Keratinocyte (primary cell): ENCODE data around the gene PGAM1. TPM values are rescaled to one million over a fixed set of nuclear protein-coding genes. Genes with fewer than 3 reads are reported as not detected.

Source experiments
- DNase-seq: peaks from one replicate; pipeline ENCODE4 v3.0.0-alpha.2; 2011; ENCODE audit warnings: low read depth, missing footprints, low spot score
- FAIRE-seq: peaks from 2 replicates; lab custom pipeline; 2011; peaks lifted over from hg19 to GRCh38; lab: Jason Lieb, UNC
- H2AFZ ChIP-seq: 2 replicates; pipeline ENCODE4 v1.6.0; 2012; ENCODE audit warnings: low read length, control low read depth, inconsistent platforms; ENCODE audit not compliant: control insufficient read depth
- H3K27ac ChIP-seq: 2 replicates; pipeline ENCODE4 v1.5.1; 2011; ENCODE audit warnings: low read length; ENCODE audit not compliant: control insufficient read depth, insufficient read depth
- H3K27me3 ChIP-seq: 3 replicates; pipeline ENCODE4 v1.6.0; 2011; ENCODE audit warnings: low read length; ENCODE audit not compliant: control insufficient read depth, insufficient read depth; ENCODE audit errors: extremely low read depth
- H3K36me3 ChIP-seq, 2 experiments: 2 replicates in 1 of 2; 3 replicates in 1 of 2; pipeline ENCODE4 v1.5.1; 2011; ENCODE audit warnings: low read length in 2 of 2, mild to moderate bottlenecking in 1 of 2; ENCODE audit not compliant: control insufficient read depth in 2 of 2, insufficient read depth in 2 of 2; ENCODE audit errors: extremely low read depth in 1 of 2
- H3K4me1 ChIP-seq: 3 replicates; pipeline ENCODE4 v1.5.1; 2011; ENCODE audit warnings: low read length; ENCODE audit not compliant: control insufficient read depth, insufficient read depth; ENCODE audit errors: extremely low read depth
- H3K4me2 ChIP-seq: 3 replicates; pipeline ENCODE4 v1.6.0; 2011; ENCODE audit warnings: low read depth, low read length; ENCODE audit not compliant: control insufficient read depth, insufficient read depth; ENCODE audit errors: extremely low read depth
- H3K4me3 ChIP-seq, 3 experiments: fragments of 200-600 bp in 1 of 3; sonication (generic) in 1 of 3; 2 replicates in 2 of 3; 3 replicates in 1 of 3; pipeline ENCODE4 v1.5.1; 2011 to 2016; ENCODE audit warnings: low read length in 3 of 3, mild to moderate bottlenecking in 3 of 3, control low read depth in 2 of 3, inconsistent platforms in 1 of 3, low read depth in 1 of 3, mixed read lengths in 1 of 3, mixed run types in 1 of 3, moderate library complexity in 1 of 3; ENCODE audit not compliant: control insufficient read depth in 2 of 3, insufficient read depth in 2 of 3; ENCODE audit errors: extremely low read depth in 1 of 3
- H3K79me2 ChIP-seq: 2 replicates; pipeline ENCODE4 v1.6.0; 2012; ENCODE audit warnings: low read length; ENCODE audit not compliant: control insufficient read depth, insufficient read depth
- H3K9ac ChIP-seq: 3 replicates; pipeline ENCODE4 v1.6.0; 2011; ENCODE audit warnings: low read length; ENCODE audit not compliant: control insufficient read depth, insufficient read depth; ENCODE audit errors: extremely low read depth
- H3K9me1 ChIP-seq: 3 replicates; pipeline ENCODE4 v1.6.0; 2011; ENCODE audit warnings: low read length; ENCODE audit not compliant: control insufficient read depth, insufficient read depth; ENCODE audit errors: extremely low read depth
- H3K9me3 ChIP-seq: 2 replicates; pipeline ENCODE4 v1.5.1; 2012; ENCODE audit warnings: low read depth, low read length; ENCODE audit not compliant: control insufficient read depth
- H4K20me1 ChIP-seq: 3 replicates; pipeline ENCODE4 v1.6.0; 2011; ENCODE audit warnings: low read length; ENCODE audit not compliant: control insufficient read depth, insufficient read depth; ENCODE audit errors: extremely low read depth
- CTCF ChIP-seq, 3 experiments: IDR thresholded peaks in 1 of 3; conservative IDR thresholded peaks in 1 of 3; optimal IDR thresholded peaks in 1 of 3; 2 replicates in 2 of 3; 3 replicates in 1 of 3; pipeline versions ENCODE3 to v1.5.1; 2011; ENCODE audit warnings: low read length in 3 of 3, mild to moderate bottlenecking in 3 of 3, moderate library complexity in 2 of 3, control low read depth in 1 of 3, inconsistent platforms in 1 of 3; ENCODE audit not compliant: insufficient read depth in 2 of 3; ENCODE audit errors: extremely low read depth in 1 of 3
- EZH2 ChIP-seq: IDR thresholded peaks from one replicate; pipeline ENCODE4 v1.6.1; 2012; ENCODE audit warnings: inconsistent platforms, mild to moderate bottlenecking, low read length, moderate library complexity
- dilution Hi-C: fragments of 300-500 bp; cut with MboI; formaldehyde crosslinking; loops from one replicate; pipeline ENCODE4 v1.7.0; 2020; ENCODE audit warnings: low sequenced_read_pairs; ENCODE audit not compliant: extremely low pct_ligation_motif_present
- polyA plus RNA-seq, 5 experiments: library from polyadenylated mRNA; depleted of rRNA in 3 of 5; stranded (reverse) in 3 of 5; stranded (forward) in 1 of 5; unstranded in 1 of 5; fragments of >200 nt; gene quantifications; 1 replicate in 1 of 5; 2 replicates in 3 of 5; 3 replicates in 1 of 5; pipeline versions ENCODE4 v1.2.1 to v1.2.3, GENCODE V29; 2011 to 2012; ENCODE audit warnings: missing spikeins in 2 of 5, low read depth in 1 of 5, low replicate concordance in 1 of 5

The PGAM1 gene
- polyA plus RNA-seq, 1 donor (not counting 4 experiments of a cell fraction or from before 2014, with no cell fraction given), result 624 TPM

GRCh38 chr10:97390091-97390490 is 35.9 kb upstream of the PGAM1 start:
- peaks cover 37 to 41% of the 10 kb centered on the region in 2 experiments for H3K36me3 ChIP-seq
- FAIRE-seq (no peak), DNase-seq (no peak)
- H4K20me1 ChIP-seq, result no peaks in the 10 kb centered on the region
- H3K9me3 ChIP-seq, result no peaks in the 10 kb centered on the region
- H2AFZ ChIP-seq, result no peak overlapping the region
- H3K27me3 ChIP-seq, result no peaks in the 10 kb centered on the region
- H3K27ac ChIP-seq, result no peak overlapping the region
- TF ChIP-seq CTCF (optimal IDR thresholded peaks at IDR 0.05 in 1 of 3, IDR thresholded peaks at IDR 0.05 in 1 of 3, conservative IDR thresholded peaks at IDR 0.05 in 1 of 3; ENCODE audit: extremely low read depth in 1 of 3, insufficient read depth in 2 of 3, low read length in 3 of 3) (no peak), EZH2 (no peak)
- no peak overlapping the region for H3K4me3 ChIP-seq
- no peak overlapping the region for H3K4me2 ChIP-seq
- H3K4me1 ChIP-seq, result no peaks in the 10 kb centered on the region
- no peaks in the 10 kb centered on the region for H3K79me2 ChIP-seq
- dilution Hi-C loops, result no loop called here
- H3K9me1 ChIP-seq, result no peaks in the 10 kb centered on the region
- H3K9ac ChIP-seq, result no peak overlapping the region

- dilution Hi-C loops, result no loop called here
- peaks cover 3% of the 10 kb centered on the region for H3K79me2 ChIP-seq
- no peak overlapping the region for H3K4me3 ChIP-seq
- FAIRE-seq, result peak; percentile 5
- no peak overlapping the region for H2AFZ ChIP-seq
- no peak overlapping the region for H3K4me2 ChIP-seq
- H4K20me1 ChIP-seq, result no peaks in the 10 kb centered on the region
- no peaks in the 10 kb centered on the region for H3K9me1 ChIP-seq
- no peaks in the 10 kb centered on the region for H3K9me3 ChIP-seq
- H3K27me3 ChIP-seq, result no peaks in the 10 kb centered on the region
- no peak for TF ChIP-seq EZH2
- no peak for TF ChIP-seq CTCF (optimal IDR thresholded peaks at IDR 0.05 in 1 of 3, IDR thresholded peaks at IDR 0.05 in 1 of 3, conservative IDR thresholded peaks at IDR 0.05 in 1 of 3; ENCODE audit: extremely low read depth in 1 of 3, insufficient read depth in 2 of 3, low read length in 3 of 3)
- H3K36me3 ChIP-seq, result peaks cover 32 to 40% of the 10 kb centered on the region in 2 experiments
- no peaks in the 10 kb centered on the region for H3K4me1 ChIP-seq
- H3K27ac ChIP-seq, result no peak overlapping the region
- no peak for DNase-seq
- no peak overlapping the region for H3K9ac ChIP-seq
Observed at GRCh38 chr10:97393034-97393573, 32.9 kb upstream of the PGAM1 start.
